ENCODE results near the gene LTF. TPM values are rescaled to one million over a fixed set of nuclear protein-coding genes. Genes with fewer than 3 reads are reported as not detected.
"Not testable (repeated sequence)": the region's sequence is repeated elsewhere in the genome, so short reads cannot be mapped to it uniquely, and the experiment has no call there.

Gene LTF
- polyA plus RNA-seq, 1 donor from 2014 or later, result not detected

- Histone ChIP-seq H3K27me3 (ENCODE audit: insufficient read depth, low read depth, low read length) (no peaks in the 10 kb centered on the region), H3K27ac (ENCODE audit: low read length) (no peak overlapping the region), H3K9me3 (ENCODE audit: low read length) (no peaks in the 10 kb centered on the region), H3K79me2 (replicated peaks; ENCODE audit: insufficient read depth, low read length) (no peaks in the 10 kb centered on the region), H3K36me3 (ENCODE audit: insufficient read depth, low read length) (no peaks in the 10 kb centered on the region), H3F3A (ENCODE audit: insufficient read depth, low read length, poor library complexity, severe bottlenecking) (no peaks in the 10 kb centered on the region), H3K9ac (ENCODE audit: low read length) (no peak overlapping the region), H4K20me1 (ENCODE audit: insufficient read depth) (no peaks in the 10 kb centered on the region), H2AFZ (ENCODE audit: low read depth, low read length) (no peak overlapping the region), H3K9me2 (ENCODE audit: insufficient read depth, low read length) (no peaks in the 10 kb centered on the region), H3K4me2 (ENCODE audit: low read length) (no peak overlapping the region), H3K4me3 (ENCODE audit: low read length) (no peak overlapping the region)
- TF ChIP-seq EZH2 (IDR thresholded peaks at IDR 0.05; ENCODE audit: borderline replicate concordance, insufficient read depth, low read length, poor library complexity, severe bottlenecking) (no peak), TAF1 (IDR thresholded peaks at IDR 0.05; ENCODE audit: low read depth) (no peak), CTCF (IDR thresholded peaks at IDR 0.05; ENCODE audit: poor library complexity, severe bottlenecking) (no peak), EP300 (conservative IDR thresholded peaks at IDR 0.05; ENCODE audit: poor library complexity, severe bottlenecking) (no peak), SMC3 (conservative IDR thresholded peaks at IDR 0.05; ENCODE audit: poor library complexity) (no peak), POLR2AphosphoS5 (IDR thresholded peaks at IDR 0.05) (no peak), RAD21 (conservative IDR thresholded peaks at IDR 0.05) (no peak), MXI1 (conservative IDR thresholded peaks at IDR 0.05; ENCODE audit: poor library complexity, severe bottlenecking) (no peak)
- TF ChIP-seq, protein P1, sequence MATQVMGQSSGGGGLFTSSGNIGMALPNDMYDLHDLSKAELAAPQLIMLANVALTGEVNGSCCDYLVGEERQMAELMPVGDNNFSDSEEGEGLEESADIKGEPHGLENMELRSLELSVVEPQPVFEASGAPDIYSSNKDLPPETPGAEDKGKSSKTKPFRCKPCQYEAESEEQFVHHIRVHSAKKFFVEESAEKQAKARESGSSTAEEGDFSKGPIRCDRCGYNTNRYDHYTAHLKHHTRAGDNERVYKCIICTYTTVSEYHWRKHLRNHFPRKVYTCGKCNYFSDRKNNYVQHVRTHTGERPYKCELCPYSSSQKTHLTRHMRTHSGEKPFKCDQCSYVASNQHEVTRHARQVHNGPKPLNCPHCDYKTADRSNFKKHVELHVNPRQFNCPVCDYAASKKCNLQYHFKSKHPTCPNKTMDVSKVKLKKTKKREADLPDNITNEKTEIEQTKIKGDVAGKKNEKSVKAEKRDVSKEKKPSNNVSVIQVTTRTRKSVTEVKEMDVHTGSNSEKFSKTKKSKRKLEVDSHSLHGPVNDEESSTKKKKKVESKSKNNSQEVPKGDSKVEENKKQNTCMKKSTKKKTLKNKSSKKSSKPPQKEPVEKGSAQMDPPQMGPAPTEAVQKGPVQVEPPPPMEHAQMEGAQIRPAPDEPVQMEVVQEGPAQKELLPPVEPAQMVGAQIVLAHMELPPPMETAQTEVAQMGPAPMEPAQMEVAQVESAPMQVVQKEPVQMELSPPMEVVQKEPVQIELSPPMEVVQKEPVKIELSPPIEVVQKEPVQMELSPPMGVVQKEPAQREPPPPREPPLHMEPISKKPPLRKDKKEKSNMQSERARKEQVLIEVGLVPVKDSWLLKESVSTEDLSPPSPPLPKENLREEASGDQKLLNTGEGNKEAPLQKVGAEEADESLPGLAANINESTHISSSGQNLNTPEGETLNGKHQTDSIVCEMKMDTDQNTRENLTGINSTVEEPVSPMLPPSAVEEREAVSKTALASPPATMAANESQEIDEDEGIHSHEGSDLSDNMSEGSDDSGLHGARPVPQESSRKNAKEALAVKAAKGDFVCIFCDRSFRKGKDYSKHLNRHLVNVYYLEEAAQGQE (IDR thresholded peaks at IDR 0.05; ENCODE audit: borderline replicate concordance), result no peak
Observed at GRCh38 chr3:46389306-46389705, 75.4 kb downstream of the LTF start.

DNA sequence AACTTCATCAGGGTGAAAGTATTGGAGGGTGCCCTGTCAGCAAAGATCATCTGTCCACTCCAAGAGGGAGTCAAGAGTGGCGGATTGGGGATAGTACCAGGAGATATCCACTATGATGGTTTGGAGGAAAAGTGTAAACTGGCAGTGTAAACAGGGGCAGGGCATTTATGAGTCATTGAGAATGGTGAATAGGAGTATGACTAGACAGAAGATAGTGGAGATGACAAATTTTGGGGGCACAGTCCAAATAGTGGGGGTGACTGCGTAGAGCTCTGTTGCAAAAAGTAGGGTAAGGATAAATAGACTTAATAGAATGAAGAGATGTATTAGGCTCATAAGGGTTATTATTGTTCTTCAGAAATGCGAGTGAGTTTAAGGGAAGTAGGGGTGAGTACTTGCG lies 75.9 kb downstream of the LTF start:
- H3K36me3 ChIP-seq (ENCODE audit: insufficient read depth, low read length); H3K4me3 ChIP-seq (ENCODE audit: low read length); H3K27me3 ChIP-seq (ENCODE audit: insufficient read depth, low read depth, low read length); H3K9me3 ChIP-seq (ENCODE audit: low read length); H2AFZ ChIP-seq (ENCODE audit: low read depth, low read length); H3F3A ChIP-seq (ENCODE audit: insufficient read depth, low read length, poor library complexity, severe bottlenecking); H3K9ac ChIP-seq (ENCODE audit: low read length); H3K79me2 ChIP-seq (replicated peaks; ENCODE audit: insufficient read depth, low read length); H3K27ac ChIP-seq (ENCODE audit: low read length); H3K4me2 ChIP-seq (ENCODE audit: low read length); H4K20me1 ChIP-seq (ENCODE audit: insufficient read depth); H3K9me2 ChIP-seq (ENCODE audit: insufficient read depth, low read length): not testable (repeated sequence)

DNA sequence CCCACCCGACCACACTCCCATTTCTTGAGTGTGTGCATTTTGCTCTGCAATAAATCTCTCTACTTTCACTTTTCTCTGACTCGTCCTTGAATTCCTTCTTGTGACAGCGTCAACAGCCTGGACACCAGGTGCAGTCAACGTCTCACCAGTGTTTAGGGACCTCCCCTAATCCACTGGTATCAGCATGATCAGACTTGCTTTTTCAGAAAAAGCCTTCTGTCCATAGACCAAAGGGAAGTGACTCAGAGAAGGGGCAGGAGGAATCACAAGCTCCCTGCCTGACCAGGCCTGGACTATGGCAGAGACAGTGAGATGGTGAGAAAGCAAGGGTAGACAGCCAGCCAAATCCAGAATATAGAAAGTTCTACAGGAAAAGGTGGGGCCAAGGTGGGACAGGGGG lies 78.5 kb downstream of the LTF start:
- H3K9me2 ChIP-seq (ENCODE audit: insufficient read depth, low read length), result no peaks in the 10 kb centered on the region
- no peak overlapping the region for H3K9ac ChIP-seq (ENCODE audit: low read length)
- H2AFZ ChIP-seq (ENCODE audit: low read depth, low read length), result no peak overlapping the region
- H3K27ac ChIP-seq (ENCODE audit: low read length), result no peak overlapping the region
- no peaks in the 10 kb centered on the region for H4K20me1 ChIP-seq (ENCODE audit: insufficient read depth)
- no peaks in the 10 kb centered on the region for H3K27me3 ChIP-seq (ENCODE audit: insufficient read depth, low read depth, low read length)
- H3K4me3 ChIP-seq (ENCODE audit: low read length), result no peak overlapping the region
- TF ChIP-seq EZH2 (IDR thresholded peaks at IDR 0.05; ENCODE audit: borderline replicate concordance, insufficient read depth, low read length, poor library complexity, severe bottlenecking) (no peak), RAD21 (conservative IDR thresholded peaks at IDR 0.05) (no peak), MXI1 (conservative IDR thresholded peaks at IDR 0.05; ENCODE audit: poor library complexity, severe bottlenecking) (no peak), TAF1 (IDR thresholded peaks at IDR 0.05; ENCODE audit: low read depth) (no peak), EP300 (conservative IDR thresholded peaks at IDR 0.05; ENCODE audit: poor library complexity, severe bottlenecking) (no peak), SMC3 (conservative IDR thresholded peaks at IDR 0.05; ENCODE audit: poor library complexity) (no peak), POLR2AphosphoS5 (IDR thresholded peaks at IDR 0.05) (no peak), CTCF (IDR thresholded peaks at IDR 0.05; ENCODE audit: poor library complexity, severe bottlenecking) (no peak)
- TF ChIP-seq, protein P1 (IDR thresholded peaks at IDR 0.05; ENCODE audit: borderline replicate concordance), result no peak
- no peaks in the 10 kb centered on the region for H3K79me2 ChIP-seq (replicated peaks; ENCODE audit: insufficient read depth, low read length)
- H3K4me2 ChIP-seq (ENCODE audit: low read length), result no peak overlapping the region
- H3F3A ChIP-seq (ENCODE audit: insufficient read depth, low read length, poor library complexity, severe bottlenecking), result no peaks in the 10 kb centered on the region
- H3K36me3 ChIP-seq (ENCODE audit: insufficient read depth, low read length), result no peaks in the 10 kb centered on the region
- no peaks in the 10 kb centered on the region for H3K9me3 ChIP-seq (ENCODE audit: low read length)
